Heart right ventricle (tissue), 16 donors: Measurements from ENCODE around the gene ANKRD52. TPM values are rescaled to one million over a fixed set of nuclear protein-coding genes. Genes with fewer than 3 reads are reported as not detected.

Experiments used
- ATAC-seq, 8 donors: fragments of 200-7000 bp; cut with Tn5 transposase; one replicate each; pipeline ENCODE4 v1.9.1; 2020; ENCODE audit warnings: mild to moderate bottlenecking in 8 of 8, moderate library complexity in 8 of 8, moderate number of reproducible peaks in 1 of 8
- DNase-seq, 2 donors: peaks; one replicate each; pipeline ENCODE4 v3.0.0-alpha.2; 2020
- H3K27ac ChIP-seq, 10 donors: fragments of 200-600 bp; sonication (generic) in 2 of 10; one replicate each; pipeline versions ENCODE4 v1.5.0 to v1.8.0; 2020 to 2022; ENCODE audit warnings: mild to moderate bottlenecking in 3 of 10
- H3K27me3 ChIP-seq, 7 donors: fragments of 200-600 bp; one replicate each; pipeline ENCODE4 v1.8.0; 2021 to 2022; ENCODE audit warnings: mild to moderate bottlenecking in 2 of 7
- H3K36me3 ChIP-seq, 9 donors: fragments of 200-600 bp; sonication (generic) in 1 of 9; one replicate each; pipeline versions ENCODE4 v1.5.0 to v1.8.0; 2020 to 2022; ENCODE audit warnings: mild to moderate bottlenecking in 2 of 9
- H3K4me1 ChIP-seq, 9 donors: fragments of 200-600 bp; sonication (generic) in 1 of 9; one replicate each; pipeline versions ENCODE4 v1.5.0 to v1.8.0; 2020 to 2022; ENCODE audit warnings: mild to moderate bottlenecking in 4 of 9
- H3K4me3 ChIP-seq, 10 donors: fragments of 200-600 bp; sonication (generic) in 2 of 10; one replicate each; pipeline versions ENCODE4 v1.5.0 to v1.8.0; 2020 to 2022; ENCODE audit warnings: mild to moderate bottlenecking in 7 of 10, moderate library complexity in 2 of 10
- H3K9me3 ChIP-seq, 11 donors: fragments of 200-600 bp in 10 of 11; sonication (generic) in 2 of 11; one replicate each; pipeline versions ENCODE4 v1.5.0 to v1.8.0; 2013 to 2022; ENCODE audit warnings: mild to moderate bottlenecking in 2 of 11, control low read depth in 1 of 11, moderate library complexity in 1 of 11
- WGBS, 2 donors: extraction: QIAGEN DNeasy Blood & Tissue Kit; methylation state at CpG; one replicate each; pipeline ENCODE4 v1.1.7; 2013; ENCODE audit warnings: inconsistent platforms in 1 of 2; 5-methylcytosine and 5-hydroxymethylcytosine counted together
- intact Hi-C, 10 donors: fragments of 100-400 bp; cut with DNase I; formaldehyde crosslinking; loops; one replicate each; pipeline versions ENCODE4 v1.11.1 to v1.14.2; 2022
- polyA plus RNA-seq, 2 donors: library from polyadenylated mRNA; stranded (reverse); fragments of 200-250 nt; gene quantifications; one replicate each; pipeline ENCODE4 v1.2.3, GENCODE V29; 2013
- total RNA-seq, 10 donors: library from RNA; stranded (reverse); fragmentation: NEBNext Ultra II Directional in 3 of 10; extraction: Animal tissue kit (Norgen Biotek cat#: 25700) in 3 of 10; gene quantifications; one replicate each; pipeline versions ENCODE4 v1.2.1 to v1.2.4, GENCODE V29; 2021 to 2023
- TF ChIP-seq, protein P1 (sequence below), 9 donors: fragments of 200-600 bp; sonication (generic) in 2 of 9; IDR thresholded peaks; one replicate each; pipeline versions ENCODE4 v1.5.0 to v1.8.0; 2021 to 2022; ENCODE audit warnings: antibody characterized with exemption in 9 of 9, mild to moderate bottlenecking in 5 of 9, moderate library complexity in 1 of 9
- donor health status: Arrhythmogenic right ventricular cardiomyopathy.
- donor health status: ischemic (EF 13 %, LVEDD 7.1; RV severe dilation, severe dysfunction).
- donor health status: healthy with polysubstance abuse.
- donor health status: DM: no; HTN: yes; CAD: no.
- donor health status: DM: no; HTN: no; CAD: no.
- donor health status: ischemic (EF 25% LVEDD 6.9; RV normal size, moderate dysfunction).
- donor health status: ischemic (EF 25% LVEDD 5.7; RV mildly dilated, moderate dysfunction).
- donor health status: healthy.
- donor health status: DM: yes; HTN: yes; CAD: no.
- donor health status: Ischemic cardiomyopathy.
- donor health status: ischemic (EF 35%, LVEDD 5.7; RV mildly dilated, moderate dysfunction).
- donor health status: nonischemic (EF 11% LVEDD 7.7; RV severe dilation, severe dysfunction).
- donor health status: DM: yes; HTN: yes; CAD: no.
- donor health status: PGD.
- donor health status: ischemic (EF 29% LVEDD 5.4; RV normal size, mild dysfunction).
- donor health status: nonischemic (EF 23%, LVEDD 6.1; RV moderate dilation, normal function).

The ANKRD52 gene
- total and polyA plus RNA-seq, 12 donors, result 10.2 to 30.9 (median 24.6) TPM

GRCh38 chr12:56204275-56204674 lies 53.9 kb downstream of the ANKRD52 start:
- TF ChIP-seq, protein P1, sequence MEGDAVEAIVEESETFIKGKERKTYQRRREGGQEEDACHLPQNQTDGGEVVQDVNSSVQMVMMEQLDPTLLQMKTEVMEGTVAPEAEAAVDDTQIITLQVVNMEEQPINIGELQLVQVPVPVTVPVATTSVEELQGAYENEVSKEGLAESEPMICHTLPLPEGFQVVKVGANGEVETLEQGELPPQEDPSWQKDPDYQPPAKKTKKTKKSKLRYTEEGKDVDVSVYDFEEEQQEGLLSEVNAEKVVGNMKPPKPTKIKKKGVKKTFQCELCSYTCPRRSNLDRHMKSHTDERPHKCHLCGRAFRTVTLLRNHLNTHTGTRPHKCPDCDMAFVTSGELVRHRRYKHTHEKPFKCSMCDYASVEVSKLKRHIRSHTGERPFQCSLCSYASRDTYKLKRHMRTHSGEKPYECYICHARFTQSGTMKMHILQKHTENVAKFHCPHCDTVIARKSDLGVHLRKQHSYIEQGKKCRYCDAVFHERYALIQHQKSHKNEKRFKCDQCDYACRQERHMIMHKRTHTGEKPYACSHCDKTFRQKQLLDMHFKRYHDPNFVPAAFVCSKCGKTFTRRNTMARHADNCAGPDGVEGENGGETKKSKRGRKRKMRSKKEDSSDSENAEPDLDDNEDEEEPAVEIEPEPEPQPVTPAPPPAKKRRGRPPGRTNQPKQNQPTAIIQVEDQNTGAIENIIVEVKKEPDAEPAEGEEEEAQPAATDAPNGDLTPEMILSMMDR (IDR thresholded peaks at IDR 0.05), result no peak
- DNase-seq (no peak), ATAC-seq (peak in 3 of 8 donors; percentile 12 to 29 (median 24))
- H3K9me3 ChIP-seq, result no peaks in the 10 kb centered on the region
- intact Hi-C loops, result loop anchor here in 2 of 10 donors (10.0 kb wide), 1 partner anchor 261 kb away; the partner anchor contains the start of gene SPRYD4 (in 2 of the 2)
- peaks cover 0 to 22% (median 3%) of the 10 kb centered on the region in 9 donors for H3K4me1 ChIP-seq
- no peak overlapping the region for H3K4me3 ChIP-seq
- H3K27me3 ChIP-seq, result no peaks in the 10 kb centered on the region
- peaks cover 0 to 53% (median 26%) of the 10 kb centered on the region in 9 donors for H3K36me3 ChIP-seq
- H3K27ac ChIP-seq, result peak overlapping the region in 2 of 10 donors; percentile 33 to 42

DNA sequence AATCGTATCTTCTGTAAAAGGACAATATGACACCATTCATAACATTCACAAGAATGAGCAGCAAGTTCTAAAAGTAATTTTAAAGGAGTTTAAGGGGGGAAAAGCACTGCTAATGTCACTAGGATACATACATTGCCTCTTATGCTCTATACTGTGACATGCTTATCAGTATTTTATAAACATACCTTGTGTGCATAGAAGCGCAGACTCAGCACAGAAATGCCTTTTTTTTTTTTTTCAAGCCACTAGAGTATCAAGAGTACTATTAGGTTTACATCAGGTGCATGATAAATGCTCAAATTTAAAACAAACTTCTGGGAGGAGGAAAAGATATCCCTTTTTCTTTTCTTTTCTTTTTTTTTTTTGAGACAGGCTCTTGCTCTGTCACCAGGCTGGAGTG lies 55.3 kb downstream of the ANKRD52 start:
- DNase-seq (no peak), ATAC-seq (no peak)
- intact Hi-C loops, result loop anchor here in 2 of 10 donors (10.0 kb wide), 1 partner anchor 262 kb away; the partner anchor contains the start of gene SPRYD4 (in 2 of the 2)

GRCh38 chr12:56202366-56202765 lies 55.8 kb downstream of the ANKRD52 start:
- H3K36me3 ChIP-seq, result peaks cover 0 to 34% (median 17%) of the 10 kb centered on the region in 9 donors
- no peak overlapping the region for H3K4me3 ChIP-seq
- no peaks in the 10 kb centered on the region for H3K9me3 ChIP-seq
- TF ChIP-seq, protein P1 (IDR thresholded peaks at IDR 0.05), result no peak
- intact Hi-C loops, result loop anchor here in 2 of 10 donors (10.0 kb wide), 1 partner anchor 262 kb away; the partner anchor contains the start of gene SPRYD4 (in 2 of the 2)
- no peak overlapping the region for H3K27ac ChIP-seq
- 53 to 55% methylated on average over 1 of the region's 1 CpG for WGBS, 2 donors
- peaks cover 0 to 22% (median 3%) of the 10 kb centered on the region in 9 donors for H3K4me1 ChIP-seq
- H3K27me3 ChIP-seq, result no peaks in the 10 kb centered on the region
- DNase-seq (no peak), ATAC-seq (no peak)

More for the DNA sequence above, 55.3 kb downstream of the ANKRD52 start:
- H3K4me3 ChIP-seq, result no peak overlapping the region
- H3K36me3 ChIP-seq, result peaks cover 0 to 39% (median 22%) of the 10 kb centered on the region in 9 donors
- H3K27me3 ChIP-seq, result no peaks in the 10 kb centered on the region
- TF ChIP-seq, protein P1 (IDR thresholded peaks at IDR 0.05), result no peak
- no peaks in the 10 kb centered on the region for H3K9me3 ChIP-seq
- WGBS, 2 donors, result 82 to 88% methylated on average over 2 of the region's 2 CpGs
- H3K4me1 ChIP-seq, result peaks cover 0 to 22% (median 3%) of the 10 kb centered on the region in 9 donors
- H3K27ac ChIP-seq, result no peak overlapping the region

DNA sequence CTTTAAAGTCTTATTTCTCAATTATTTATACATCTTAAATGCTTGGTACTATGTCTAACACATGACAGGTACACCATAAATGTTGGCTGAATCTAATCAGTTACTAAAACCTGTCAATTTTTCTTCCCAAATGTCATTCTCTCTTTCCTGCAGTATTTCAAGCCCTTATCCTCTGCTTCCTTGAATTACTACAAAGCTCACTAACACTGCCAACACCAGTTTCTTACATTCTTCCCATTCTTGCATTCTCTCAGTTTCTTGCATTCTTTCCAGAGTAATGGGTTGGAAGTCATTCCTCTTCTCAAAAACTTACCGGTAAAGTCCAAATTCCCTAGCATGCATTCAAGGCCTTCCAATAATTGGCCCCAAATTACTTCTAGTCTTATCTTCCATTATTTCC lies 59.3 kb downstream of the ANKRD52 start:
- Histone ChIP-seq H3K27ac (no peak overlapping the region), H3K36me3 (peaks cover 0 to under 1% (median 0%) of the 10 kb centered on the region in 9 donors), H3K27me3 (no peaks in the 10 kb centered on the region), H3K9me3 (no peaks in the 10 kb centered on the region), H3K4me3 (no peak overlapping the region), H3K4me1 (peaks cover 0 to 5% (median 0%) of the 10 kb centered on the region in 9 donors)
- TF ChIP-seq, protein P1 (IDR thresholded peaks at IDR 0.05), result no peak
- ATAC-seq (no peak), DNase-seq (no peak)
- intact Hi-C loops, result loop anchor here in 1 of 10 donors (10.0 kb wide), 1 partner anchor 266 kb away; the partner anchor contains the start of gene SPRYD4
- WGBS, 2 donors, result 72 to 81% methylated on average over 1 of the region's 1 CpG
